ENCODE results near the gene RAD51B.
"Not testable (repeated sequence)": the region's sequence is repeated elsewhere in the genome, so short reads cannot be mapped to it uniquely, and the experiment has no call there.

The RAD51B gene

DNA sequence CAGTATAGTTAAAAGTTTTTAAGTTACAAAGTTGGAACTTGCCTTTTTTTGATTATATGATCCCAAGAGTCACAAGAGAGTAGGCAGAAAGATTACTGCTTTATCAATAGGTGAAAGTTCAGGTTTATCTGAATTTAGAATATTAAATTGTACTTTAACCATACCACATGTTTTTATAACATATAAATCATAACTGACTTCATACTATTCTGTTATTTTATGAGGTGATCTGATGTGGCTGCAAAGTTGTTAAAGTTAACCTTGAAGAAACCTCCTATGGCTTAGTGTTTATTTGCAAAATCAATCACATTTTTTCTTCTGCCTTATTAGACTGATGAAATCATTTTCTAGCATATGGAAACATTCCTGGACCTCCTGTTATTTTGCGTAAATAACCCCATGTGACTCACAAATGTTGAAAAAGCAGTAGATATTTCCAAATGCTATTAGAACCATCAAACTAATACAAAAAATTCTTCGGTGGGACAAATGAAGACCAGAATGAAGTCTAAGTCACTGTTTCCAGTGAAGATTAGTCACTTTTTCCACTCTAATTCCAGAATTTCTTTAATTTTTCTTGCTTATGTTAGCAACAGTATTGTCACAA, 132.1 kb downstream of the RAD51B start:
- no peak for DNase-seq

- no peak for DNase-seq
Observed at GRCh38 chr14:67952381-67952780, 132.8 kb downstream of the RAD51B start.

- no peak for DNase-seq
Observed at GRCh38 chr14:67952786-67953185, 133.2 kb downstream of the RAD51B start.

GRCh38 chr14:67955261-67955660, 135.7 kb downstream of the RAD51B start:
- no peak for DNase-seq

- no peak for DNase-seq
Observed at GRCh38 chr14:67957946-67958345, 138.4 kb downstream of the RAD51B start.

GRCh38 chr14:67961676-67962075, 142.1 kb downstream of the RAD51B start:
- DNase-seq, result no peak

- DNase-seq, result no peak
Observed at GRCh38 chr14:67962215-67962644, 142.7 kb downstream of the RAD51B start.

- DNase-seq, result no peak
Observed at GRCh38 chr14:67963545-67963944, 144.0 kb downstream of the RAD51B start.

DNA sequence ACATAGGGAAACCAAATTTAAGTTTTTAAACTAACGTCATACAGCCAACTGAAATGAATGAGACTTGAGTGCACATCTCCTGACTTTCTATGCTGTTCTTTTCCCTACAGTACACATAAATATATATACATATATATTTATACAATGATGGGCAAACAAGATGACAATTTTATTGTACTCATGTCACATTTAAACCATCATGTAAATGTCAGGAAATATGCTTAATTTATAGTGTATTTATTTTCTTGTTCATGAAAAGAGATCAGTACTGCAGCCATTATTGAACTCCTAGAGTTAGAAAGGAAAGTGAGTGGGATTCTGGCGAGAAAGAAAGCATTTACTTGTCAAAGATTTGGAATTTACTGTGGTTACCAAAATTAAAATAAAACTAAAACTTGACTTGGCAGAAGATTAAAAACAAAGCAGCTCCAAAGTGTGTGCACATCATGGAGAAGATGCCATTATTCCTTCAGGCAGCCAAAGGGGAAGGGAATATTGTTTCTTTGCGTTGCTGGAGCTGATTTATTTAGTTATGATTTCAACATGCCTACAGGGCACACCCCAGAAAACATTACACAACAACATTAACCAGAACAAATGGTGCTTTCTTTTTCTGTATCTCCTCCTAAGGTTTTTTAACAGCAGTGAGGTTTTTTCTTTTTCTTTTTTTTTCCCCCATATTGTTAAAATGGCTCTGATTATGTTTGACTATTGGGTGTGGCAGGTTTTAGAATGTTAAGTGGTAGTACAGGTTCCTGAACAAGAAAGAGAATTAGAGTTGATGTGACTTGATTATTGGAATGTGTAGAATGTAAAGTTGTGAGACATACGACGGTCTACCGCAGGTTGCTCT, 144.6 kb downstream of the RAD51B start:
- no peak for DNase-seq

DNA sequence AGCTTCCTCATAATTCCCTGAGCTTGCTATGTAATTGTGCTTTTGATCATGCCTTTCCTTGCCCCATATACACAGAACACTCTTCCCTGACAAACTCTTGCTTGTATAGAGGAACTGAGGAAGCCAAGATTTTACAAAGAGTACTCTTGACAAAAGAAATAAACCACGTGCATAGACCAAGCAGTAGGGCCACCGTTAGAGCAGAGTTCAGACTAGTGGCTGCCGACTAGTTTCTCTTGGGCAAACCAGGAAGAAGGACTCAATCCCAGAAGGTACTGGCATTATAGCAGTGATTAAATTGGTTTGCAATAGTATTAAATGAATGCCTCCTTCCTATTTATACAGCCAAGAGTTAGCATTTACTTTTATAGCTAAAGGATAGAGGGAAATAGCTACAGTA, 146.1 kb downstream of the RAD51B start:
- no peak for DNase-seq

DNA sequence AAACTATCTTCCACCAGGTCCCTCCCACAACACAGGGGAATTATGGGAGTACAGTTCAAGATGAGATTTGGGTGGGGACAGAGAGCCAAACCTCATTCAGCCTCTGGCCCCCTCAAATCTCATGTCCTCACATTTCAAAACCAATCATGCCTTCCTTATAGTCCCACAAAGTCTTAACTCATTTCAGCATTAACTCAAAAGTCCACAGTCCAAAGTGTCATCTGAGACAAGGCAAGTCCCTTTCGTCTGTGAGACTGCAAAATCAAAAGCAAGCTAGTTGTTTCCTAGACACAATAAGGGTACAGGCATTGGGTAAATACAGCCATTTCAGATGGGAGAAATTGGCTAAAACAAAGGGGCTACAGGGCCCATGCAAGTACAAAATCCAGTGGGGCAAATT, 147.6 kb downstream of the RAD51B start:
- DNase-seq, result no peak

GRCh38 chr14:67967970-67968369, 148.4 kb downstream of the RAD51B start:
- DNase-seq, result not testable (repeated sequence)

DNA sequence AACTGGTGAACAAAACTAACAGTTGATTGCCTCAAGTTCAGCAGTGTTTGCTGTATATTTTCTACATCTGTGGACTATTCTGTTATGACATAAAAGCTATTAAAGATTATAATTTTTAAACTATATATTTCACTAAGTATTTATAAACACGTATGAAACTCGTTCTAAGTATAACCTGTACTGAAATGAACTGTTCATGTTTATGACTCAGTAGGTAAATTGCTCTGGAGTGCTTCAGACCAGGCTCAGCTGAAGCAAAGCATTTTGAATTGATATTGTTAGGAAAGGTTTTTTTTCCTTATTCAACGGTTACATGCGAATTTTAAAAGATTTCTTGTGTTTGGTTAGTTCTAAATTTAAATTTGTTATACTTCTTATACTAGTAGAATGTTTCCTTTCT, 151.3 kb downstream of the RAD51B start:
- no peak for DNase-seq

- DNase-seq, result no peak
Observed at GRCh38 chr14:67971627-67972625, 152.3 kb downstream of the RAD51B start.

DNA sequence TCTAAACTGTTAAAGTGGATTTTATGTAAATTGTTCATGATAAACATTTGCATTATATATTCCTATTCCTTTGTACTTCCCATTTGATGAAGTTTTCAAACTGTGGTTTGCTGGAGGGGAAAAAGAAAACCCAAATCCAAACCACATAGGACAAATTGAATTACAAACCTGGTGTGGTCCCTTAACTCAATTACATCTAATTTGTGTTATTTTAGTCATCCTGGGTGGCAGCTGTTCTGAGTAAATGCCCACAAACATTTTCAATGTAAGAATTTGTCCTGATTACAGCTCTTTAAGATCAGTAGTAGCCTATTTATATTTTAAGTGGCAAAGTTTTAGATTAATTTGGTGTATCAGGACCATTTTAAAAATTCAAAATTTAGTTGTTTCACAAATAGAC, 153.9 kb downstream of the RAD51B start:
- DNase-seq, result no peak

DNA sequence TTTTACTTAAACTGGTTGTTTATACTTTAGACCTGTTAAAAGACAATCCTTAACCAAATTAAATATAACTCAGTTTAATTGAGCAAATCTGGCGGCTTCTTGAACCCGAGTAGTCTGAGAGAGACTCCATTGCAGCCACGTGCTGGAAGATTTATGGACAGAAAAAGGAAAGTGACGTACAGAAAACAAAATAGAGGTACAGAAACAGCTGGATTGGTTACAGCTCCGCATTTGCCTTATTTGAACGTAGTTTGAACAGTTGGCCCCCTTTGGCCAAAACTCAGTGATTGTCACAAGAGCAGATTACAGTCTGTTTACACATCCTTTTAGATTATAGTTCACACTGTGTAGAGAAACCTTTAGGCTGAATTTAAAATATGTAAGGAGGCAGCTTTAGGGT, 155.9 kb downstream of the RAD51B start:
- no peak for DNase-seq

DNA sequence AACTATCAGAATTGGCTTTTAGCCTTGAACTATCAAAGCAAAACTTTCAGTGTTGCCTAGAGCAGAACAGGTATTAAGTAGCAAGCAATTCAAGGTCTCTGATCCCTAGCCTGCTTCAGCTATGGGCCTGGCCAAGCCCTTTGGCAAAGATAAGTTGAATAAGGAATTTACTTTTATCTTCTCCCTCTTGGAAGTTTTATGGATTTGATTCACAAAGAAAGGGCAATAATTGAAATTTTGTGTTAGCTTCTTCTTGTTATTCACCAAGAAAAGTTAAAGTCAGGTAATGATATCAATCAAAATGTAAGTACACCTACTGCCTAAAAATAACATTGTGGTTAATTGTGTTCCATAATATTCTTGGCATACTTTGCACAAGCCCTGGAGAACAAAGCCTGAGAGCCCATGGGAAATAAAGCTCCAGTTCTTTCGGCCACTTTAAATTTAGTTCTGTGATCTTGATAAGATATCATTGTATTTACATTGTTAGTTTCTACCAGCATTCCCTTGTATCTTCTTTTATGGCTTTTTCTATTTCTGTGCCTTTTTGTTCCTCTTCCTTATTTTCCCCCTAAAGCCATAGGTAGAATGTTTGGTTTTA, 158.0 kb downstream of the RAD51B start:
- no peak for DNase-seq

- no peak for DNase-seq
Observed at GRCh38 chr14:67978749-67979148, 159.2 kb downstream of the RAD51B start.

- DNase-seq, result no peak
Observed at GRCh38 chr14:67982711-67983608, 163.4 kb downstream of the RAD51B start.

DNA sequence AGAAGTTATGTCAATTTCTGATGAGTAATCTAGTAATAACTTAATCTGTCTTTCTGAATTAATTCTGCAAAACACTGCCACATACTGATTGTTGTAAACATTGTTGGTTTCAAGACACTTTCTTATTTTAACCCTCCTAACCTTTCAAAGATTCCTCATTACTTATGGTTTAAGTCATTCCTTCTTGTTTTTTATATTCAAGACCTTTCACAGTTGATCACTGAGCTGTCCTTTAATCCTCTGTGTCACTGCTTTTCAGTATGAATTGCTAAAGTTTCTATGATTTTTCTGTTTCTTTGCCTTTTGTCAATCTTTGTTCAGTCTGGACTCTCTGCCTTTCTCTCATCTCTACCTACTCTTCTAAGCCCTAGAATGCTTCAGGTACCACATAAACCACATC, 164.7 kb downstream of the RAD51B start:
- no peak for DNase-seq

DNA sequence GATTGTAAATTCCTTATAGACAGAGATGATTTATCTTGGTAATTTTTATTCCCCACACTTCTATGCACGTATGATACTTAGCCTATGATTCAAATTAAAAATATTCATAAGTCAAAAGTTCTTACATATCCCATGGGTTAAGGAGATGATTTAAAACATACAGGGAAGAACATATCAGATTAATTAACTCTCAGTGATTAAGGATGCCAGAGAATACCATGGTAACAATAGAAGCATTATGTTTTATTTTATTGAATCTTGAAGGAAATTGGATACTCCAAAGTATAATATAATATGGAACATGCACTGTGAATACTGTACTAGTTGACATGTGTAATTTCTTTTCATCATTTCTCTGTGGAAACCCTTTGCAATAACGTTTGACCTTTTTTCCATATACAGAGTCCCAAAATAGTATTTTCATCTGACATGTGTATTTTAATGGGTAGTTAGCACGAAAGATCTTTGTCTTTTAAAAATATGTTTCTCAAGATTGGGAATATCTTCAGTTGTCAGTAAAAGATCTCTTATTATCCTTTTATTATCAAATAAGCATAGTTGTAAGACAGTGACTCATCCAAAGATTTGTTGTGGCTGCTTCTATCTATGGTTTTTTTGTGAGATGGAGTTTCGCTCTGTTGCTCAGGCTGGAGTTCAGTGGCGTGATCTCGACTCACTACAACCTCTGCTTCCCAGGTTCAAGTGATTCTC, 166.7 kb downstream of the RAD51B start:
- DNase-seq, result no peak
